RWPE1 (cell line): Measurements from ENCODE around the gene USP35.

Source experiments
- CTCF ChIA-PET: fragments of 350-600 bp; sonication (Branson Sonifier 250); formaldehyde crosslinking; extraction: SDS; loops from one replicate; lab custom pipeline; 2021; lab: Yijun Ruan, JAX
- POLR2A ChIA-PET: fragments of 400-600 bp; formaldehyde crosslinking; extraction: SDS; loops from one replicate; lab custom pipeline; 2020; ENCODE audit warnings: antibody characterized with exemption; ENCODE audit not compliant: low non-redundant PET; lab: Yijun Ruan, JAX
- DNase-seq: peaks from one replicate; pipeline ENCODE4 v3.0.0; 2012; ENCODE audit warnings: low spot score
- H3K27ac ChIP-seq: fragments of 450-650 bp; 2 replicates; pipeline ENCODE4 v1.5.1; 2017
- TF ChIP-seq, protein P1 (sequence below): fragments of 450-650 bp; conservative IDR thresholded peaks from 2 replicates; pipeline ENCODE4 v1.5.1; 2017; ENCODE audit warnings: low read depth, mild to moderate bottlenecking

The USP35 gene

DNA sequence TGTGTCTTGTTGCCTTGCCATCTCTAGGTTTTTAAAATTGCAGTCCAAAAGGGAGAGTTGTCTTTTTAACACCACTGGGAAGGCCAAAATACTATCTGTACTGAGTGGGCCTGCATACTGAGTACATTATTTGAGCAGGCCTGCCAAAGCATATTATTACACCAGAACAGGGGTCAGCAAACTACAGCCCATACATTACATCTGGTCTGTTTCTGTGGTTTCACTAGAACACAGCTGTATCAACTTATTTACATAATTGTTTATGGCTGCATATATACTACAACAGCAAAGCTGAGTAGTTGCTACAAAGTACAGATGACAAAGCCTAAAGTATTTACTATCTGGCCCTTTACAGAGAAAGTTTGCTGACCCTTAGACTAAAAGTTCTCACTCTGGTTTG, 74.0 kb downstream of the USP35 start:
- CTCF ChIA-PET, result no interaction called here
- DNase-seq, result no peak
- POLR2A ChIA-PET, result no interaction called here
- no peak overlapping the region for H3K27ac ChIP-seq
- TF ChIP-seq, protein P1, sequence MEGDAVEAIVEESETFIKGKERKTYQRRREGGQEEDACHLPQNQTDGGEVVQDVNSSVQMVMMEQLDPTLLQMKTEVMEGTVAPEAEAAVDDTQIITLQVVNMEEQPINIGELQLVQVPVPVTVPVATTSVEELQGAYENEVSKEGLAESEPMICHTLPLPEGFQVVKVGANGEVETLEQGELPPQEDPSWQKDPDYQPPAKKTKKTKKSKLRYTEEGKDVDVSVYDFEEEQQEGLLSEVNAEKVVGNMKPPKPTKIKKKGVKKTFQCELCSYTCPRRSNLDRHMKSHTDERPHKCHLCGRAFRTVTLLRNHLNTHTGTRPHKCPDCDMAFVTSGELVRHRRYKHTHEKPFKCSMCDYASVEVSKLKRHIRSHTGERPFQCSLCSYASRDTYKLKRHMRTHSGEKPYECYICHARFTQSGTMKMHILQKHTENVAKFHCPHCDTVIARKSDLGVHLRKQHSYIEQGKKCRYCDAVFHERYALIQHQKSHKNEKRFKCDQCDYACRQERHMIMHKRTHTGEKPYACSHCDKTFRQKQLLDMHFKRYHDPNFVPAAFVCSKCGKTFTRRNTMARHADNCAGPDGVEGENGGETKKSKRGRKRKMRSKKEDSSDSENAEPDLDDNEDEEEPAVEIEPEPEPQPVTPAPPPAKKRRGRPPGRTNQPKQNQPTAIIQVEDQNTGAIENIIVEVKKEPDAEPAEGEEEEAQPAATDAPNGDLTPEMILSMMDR, result no peak
